ENCODE measurements around the gene SMARCD1. TPM values are rescaled to one million over a fixed set of nuclear protein-coding genes. Genes with fewer than 3 reads are reported as not detected.

SMARCD1 gene
- total and polyA plus RNA-seq, 9 of the 15 experiments (the other 6 are each of a cell fraction or from before 2014, with no cell fraction given): 0.86 to 91.7 (median 48.0) TPM

- H3K36me3 ChIP-seq (ENCODE audit: control insufficient read depth, insufficient read depth, low read length): no peaks in the 10 kb centered on the region
- intact Hi-C loops (cut with micrococcal nuclease): no loop called here
- H3K79me2 ChIP-seq (ENCODE audit: control insufficient read depth, insufficient read depth, low read length): no peaks in the 10 kb centered on the region
- DNase-seq (ENCODE audit: extremely low read depth in 1 of 4, low spot score in 3 of 4) (no peak), ATAC-seq (no peak), FAIRE-seq (no peak)
- ChIA-PET POLR2A (interaction anchor here (3.1 kb wide), 1 partner anchor 7 kb away, joined by 14 read pairs; no protein-coding TSS in a partner anchor), CTCF (ENCODE audit: low intra/inter-chr PET ratio) (no interaction called here)
- H3K27ac ChIP-seq (ENCODE audit: extremely low read depth, low read depth, low read length): no peak overlapping the region
- 0 out of 2 replicates have a peak, but pooled peaks cover 7% of the 10 kb centered on the region for H4K20me1 ChIP-seq (replicated peaks; ENCODE audit: control insufficient read depth, insufficient read depth, low read length)
- H3K4me2 ChIP-seq (ENCODE audit: insufficient read depth, low read length): peak overlapping the region; percentile 59; the same call in 1 of the 2 replicates
- peaks cover 31 to 34% of the 10 kb centered on the region in 2 experiments for H3K4me1 ChIP-seq (replicated peaks in 1 of 2; ENCODE audit: control insufficient read depth in 2 of 2, insufficient read depth in 2 of 2, low read length in 2 of 2)
- H3K9me3 ChIP-seq (replicated peaks; ENCODE audit: control insufficient read depth, insufficient read depth, low read depth, low read length): no peaks in the 10 kb centered on the region
- H3K4me3 ChIP-seq: no peak overlapping the region
- 0% methylated on average over 1 of the region's 6 CpGs for whole genome bisulfite sequencing (ENCODE audit: insufficient coverage, low coverage, missing lambda C conversion rate)
- H2AFZ ChIP-seq (ENCODE audit: low read depth, low read length): no peak overlapping the region
- TF ChIP-seq ZFP36 (IDR thresholded peaks at IDR 0.05; ENCODE audit: low read depth, low read length, partially characterized antibody): peak; percentile 81
- 0 out of 2 replicates have a peak, but pooled peaks have one; percentile 20 for TF ChIP-seq EGR1 (conservative IDR thresholded peaks at IDR 0.05)
- TF ChIP-seq RREB1 (CRISPR knock-in tag; IDR thresholded peaks at IDR 0.05): no peak
- no peak for TF ChIP-seq MYNN (IDR thresholded peaks at IDR 0.05)
- TF ChIP-seq MYNN (CRISPR knock-in tag; IDR thresholded peaks at IDR 0.05): no peak
- TF ChIP-seq ZBED1 (IDR thresholded peaks at IDR 0.05): no peak
- no peak for TF ChIP-seq TCF7L2 (IDR thresholded peaks at IDR 0.05; ENCODE audit: low read depth, low read length)
- TF ChIP-seq CC2D1A (IDR thresholded peaks at IDR 0.05): no peak
- no peak for TF ChIP-seq ZBTB43 (CRISPR knock-in tag; IDR thresholded peaks at IDR 0.05)
- no peaks in the 10 kb centered on the region for H3K9me1 ChIP-seq (ENCODE audit: control insufficient read depth, insufficient read depth, low read length)
- no peaks in the 10 kb centered on the region for H3K27me3 ChIP-seq (ENCODE audit: control insufficient read depth in 2 of 2, insufficient read depth in 2 of 2, low read length in 2 of 2)
- in situ Hi-C loops (cut with MboI): no loop called here
- H3K9ac ChIP-seq (ENCODE audit: insufficient read depth in 1 of 2, low read depth in 2 of 2, low read length in 2 of 2): no peak overlapping the region
- BruUV-seq (replicated peaks): no TSS peak
These were observed 42.4 kb upstream of the SMARCD1 start for GRCh38 chr12:50042693-50043092.

Data from K562 (cell line).